LNCaP clone FGC (cell line): ENCODE data around the gene TSPAN14.

Source experiments
- DNase-seq: peaks from one replicate; pipeline ENCODE4 v3.0.0-alpha.2; 2011; ENCODE audit warnings: low read depth
- H3K4me3 ChIP-seq: 2 replicates; pipeline ENCODE4 v1.5.1; 2011; ENCODE audit warnings: mild to moderate bottlenecking, low read depth, low read length, control low read depth
- CTCF ChIP-seq: IDR thresholded peaks from 2 replicates; pipeline ENCODE4 v1.5.1; 2012; ENCODE audit warnings: mild to moderate bottlenecking; ENCODE audit not compliant: control insufficient read depth, insufficient read depth; ENCODE audit errors: extremely low read depth

Gene TSPAN14

GRCh38 chr10:80509108-80509402 lies 54.9 kb downstream of the TSPAN14 start:
- H3K4me3 ChIP-seq, result no peak overlapping the region

DNA sequence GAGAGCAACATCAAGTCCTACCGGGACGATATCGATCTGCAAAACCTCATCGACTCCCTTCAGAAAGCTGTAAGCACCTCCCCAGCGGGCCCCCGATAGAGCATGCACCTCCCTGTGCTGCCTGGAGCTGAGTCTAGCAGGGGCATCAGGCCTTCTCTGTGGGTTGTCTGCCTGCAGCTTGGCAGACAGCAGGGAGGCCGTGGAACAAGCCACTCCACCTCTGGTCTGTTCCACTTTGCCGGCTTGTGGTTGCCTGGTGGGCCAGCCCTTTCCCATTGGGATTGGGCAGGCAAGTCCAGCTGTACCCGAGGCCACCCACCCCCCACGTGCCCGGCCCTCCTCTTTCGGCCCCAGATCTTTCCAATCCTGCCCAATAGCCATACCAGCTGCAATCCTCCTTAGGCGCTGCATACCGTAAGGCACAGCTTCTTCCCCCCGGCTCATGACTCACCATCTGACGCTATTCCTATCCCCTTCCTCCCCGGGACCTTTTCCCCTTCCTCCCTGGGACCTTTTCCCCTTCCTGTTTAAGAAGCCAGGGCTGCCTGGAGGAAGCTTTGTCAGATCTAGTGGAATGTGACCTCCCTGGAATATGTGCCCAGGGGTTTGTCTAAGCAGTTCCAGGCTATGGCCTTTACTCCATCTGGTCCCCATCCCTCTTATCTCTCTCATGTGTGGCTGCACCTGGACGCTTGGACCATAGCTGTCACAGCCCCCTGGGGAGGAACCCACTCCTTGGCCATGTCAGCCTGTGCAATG lies 55.5 kb downstream of the TSPAN14 start:
- no peak for DNase-seq
- no peak for TF ChIP-seq CTCF
- no peak overlapping the region for H3K4me3 ChIP-seq

More at GRCh38 chr10:80509108-80509402, 54.9 kb downstream of the TSPAN14 start:
- no peak for DNase-seq
- TF ChIP-seq CTCF, result no peak

- no peak for TF ChIP-seq CTCF
- no peak for DNase-seq
- no peak overlapping the region for H3K4me3 ChIP-seq
These were observed 58.0 kb downstream of the TSPAN14 start for GRCh38 chr10:80512031-80512526.

GRCh38 chr10:80513106-80513505 lies 59.0 kb downstream of the TSPAN14 start:
- no peak overlapping the region for H3K4me3 ChIP-seq
- TF ChIP-seq CTCF, result no peak
- DNase-seq, result no peak

DNA sequence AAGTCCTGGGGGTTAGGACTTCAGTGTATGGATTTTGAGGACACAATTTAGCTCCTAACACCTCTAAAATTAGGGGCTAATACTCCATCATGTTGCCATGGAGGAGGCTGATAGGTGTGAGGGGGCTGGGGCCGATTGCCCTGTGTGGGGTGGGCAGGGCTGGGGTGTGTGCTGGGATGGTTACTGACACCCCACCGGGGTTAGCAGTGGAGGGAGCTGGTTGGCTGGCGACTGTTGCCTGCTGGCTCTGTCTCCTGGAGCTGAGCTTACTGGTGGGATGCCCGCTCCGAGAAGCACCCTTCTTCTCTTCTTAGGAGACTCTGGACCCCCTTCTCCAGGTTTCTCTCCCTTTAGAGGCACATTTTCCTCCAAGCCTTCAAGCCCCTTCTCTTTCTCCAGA lies 61.4 kb downstream of the TSPAN14 start:
- no peak for TF ChIP-seq CTCF
- no peak for DNase-seq
- no peak overlapping the region for H3K4me3 ChIP-seq

- no peak overlapping the region for H3K4me3 ChIP-seq
- TF ChIP-seq CTCF, result no peak
- no peak for DNase-seq
These were observed 61.8 kb downstream of the TSPAN14 start for GRCh38 chr10:80515941-80516340.
